Stimulated activated CD8-positive, alpha-beta memory T cell treated with anti-CD3 and anti-CD28 coated beads, Interleukin-7, amount 100 ng/mL, for 24 hours (primary cell): Measurements from ENCODE around the gene JPT1.

ENCODE experiments used
- DNase-seq: peaks from one replicate; pipeline ENCODE4 v3.0.0-alpha.2; 2020; ENCODE audit warnings: low read depth

JPT1 gene

DNA sequence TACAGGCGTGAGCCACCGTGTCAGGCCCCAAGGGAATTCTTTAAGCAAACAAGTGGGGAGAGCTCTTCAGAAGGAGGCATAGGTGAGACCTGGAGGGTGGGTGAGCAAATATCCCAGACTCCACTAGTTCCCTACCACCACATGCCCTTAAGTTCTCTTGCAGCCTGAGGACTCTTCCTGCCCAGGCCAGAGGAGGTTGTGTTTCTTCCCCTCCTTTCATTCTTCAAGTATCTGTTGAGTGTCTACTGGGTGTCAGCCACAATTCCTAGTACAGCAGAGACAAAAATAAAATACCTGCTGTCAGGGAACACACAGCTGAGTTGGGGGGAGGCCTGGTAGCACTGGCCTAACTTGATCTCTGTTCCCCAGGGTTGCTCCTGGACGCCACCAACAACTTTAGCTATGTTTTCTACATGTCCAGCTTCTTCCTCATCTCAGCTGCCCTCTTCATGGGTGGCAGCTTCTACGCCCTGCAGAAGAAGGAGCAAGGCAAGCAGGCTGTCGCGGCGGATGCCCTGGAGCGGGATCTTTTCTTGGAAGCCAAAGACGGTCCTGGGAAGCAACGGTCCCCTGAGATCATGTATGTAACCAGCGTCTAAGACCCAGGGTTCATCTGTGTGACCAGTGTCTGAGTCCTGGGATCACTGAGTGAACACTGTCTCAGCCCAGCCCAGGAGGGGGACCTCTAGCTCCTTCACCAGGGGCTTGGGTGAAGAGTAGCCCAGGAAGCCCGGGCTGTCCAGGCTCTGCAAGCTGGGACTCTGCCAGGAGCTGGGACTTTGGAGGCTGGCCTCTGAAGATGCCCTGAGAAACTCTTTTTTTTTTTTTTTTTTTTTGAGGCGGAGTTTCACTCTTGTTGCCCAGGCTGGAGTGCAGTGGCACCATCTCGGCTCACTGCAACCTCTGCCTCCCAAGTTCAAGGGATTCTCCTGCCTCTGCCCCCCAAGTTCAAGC lies 50.4 kb downstream of the JPT1 start:
- no peak for DNase-seq

DNA sequence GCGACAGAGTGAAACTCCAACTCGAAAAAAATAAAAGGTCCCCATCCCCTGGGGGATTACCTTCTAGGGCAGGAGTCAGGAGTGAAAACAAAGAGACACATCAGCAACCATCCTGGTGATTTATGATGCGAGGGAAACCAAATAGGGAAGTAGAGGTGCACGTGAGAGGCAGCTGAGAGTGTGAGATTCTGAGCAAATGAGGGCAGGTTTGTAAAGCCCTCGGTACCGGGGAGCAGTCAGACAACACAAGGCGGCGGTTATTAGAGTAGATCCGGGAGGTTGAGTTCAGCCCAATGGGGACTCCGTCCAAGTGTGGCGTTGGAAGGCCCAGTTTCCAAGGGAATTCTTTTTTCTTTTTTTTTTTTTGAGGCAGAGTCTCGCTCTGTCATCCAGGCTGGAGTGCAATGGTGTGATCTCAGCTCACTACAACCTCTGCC lies 51.9 kb downstream of the JPT1 start:
- DNase-seq: no peak

GRCh38 chr17:75099881-75100595 lies 54.3 kb downstream of the JPT1 start:
- no peak for DNase-seq

DNA sequence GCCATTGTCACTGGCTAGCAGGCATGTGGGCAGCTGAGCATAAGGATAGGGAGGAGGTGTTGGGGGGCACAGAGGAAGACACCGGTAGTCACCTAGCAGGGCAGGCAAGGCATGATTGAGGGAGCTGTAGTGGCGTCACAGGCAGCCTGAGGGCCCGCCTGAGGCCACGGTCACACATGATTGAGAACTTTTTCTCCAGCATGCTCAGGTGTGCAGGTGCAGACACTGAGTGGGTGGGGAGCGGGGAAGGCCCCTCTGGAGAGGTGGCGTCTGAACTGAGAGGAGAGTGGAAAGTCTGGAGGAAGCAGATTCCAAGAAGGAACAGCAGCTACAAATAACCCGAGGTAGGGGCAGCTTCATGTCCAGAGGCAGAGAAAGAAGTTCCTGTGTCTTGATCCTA lies 55.5 kb downstream of the JPT1 start:
- DNase-seq: no peak

DNA sequence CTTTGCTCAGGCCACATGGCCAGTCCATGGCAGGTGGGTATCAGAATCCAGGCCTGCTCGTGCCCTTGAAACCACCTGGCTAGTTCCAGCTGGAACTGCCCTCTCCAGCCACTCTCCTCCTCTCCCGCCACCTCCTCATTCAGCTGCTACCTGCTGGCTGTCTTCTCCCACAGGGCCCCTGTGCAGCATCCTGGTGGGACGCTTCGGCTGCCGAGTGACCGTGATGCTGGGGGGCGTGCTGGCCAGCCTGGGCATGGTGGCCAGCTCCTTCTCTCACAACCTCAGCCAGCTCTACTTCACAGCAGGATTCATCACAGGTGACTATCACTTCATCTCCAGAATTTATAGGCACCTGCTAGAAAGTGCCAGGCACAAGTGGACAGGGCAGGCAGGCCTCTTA lies 56.4 kb downstream of the JPT1 start:
- no peak for DNase-seq

GRCh38 chr17:75096082-75096625 lies 58.2 kb downstream of the JPT1 start:
- DNase-seq: no peak

DNA sequence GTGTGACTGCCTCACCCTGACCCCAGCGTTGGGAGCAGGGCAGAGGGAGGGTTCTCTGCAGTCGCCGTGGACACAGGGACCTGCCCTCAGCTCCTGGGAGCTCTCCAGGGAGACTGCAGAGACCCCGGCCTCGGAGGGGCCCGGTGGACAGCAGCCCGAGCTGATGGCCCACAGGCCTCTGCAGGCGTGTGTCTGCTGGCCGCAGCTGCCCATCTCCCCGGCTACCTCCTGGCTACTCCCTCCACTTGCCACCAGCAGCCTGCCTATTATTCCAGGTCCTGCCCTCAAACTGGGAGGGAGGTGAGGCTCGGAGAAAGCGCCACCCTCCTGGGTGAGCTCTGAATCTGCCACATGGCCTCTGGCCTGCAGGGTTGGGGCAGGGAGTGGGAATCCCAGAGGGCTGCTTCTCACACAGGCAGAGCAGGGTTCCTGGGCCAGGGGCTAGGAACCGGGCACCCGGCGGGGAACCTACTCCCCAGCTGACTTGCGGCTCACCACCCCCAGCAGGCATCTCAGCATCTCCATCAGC lies 59.4 kb downstream of the JPT1 start:
- no peak for DNase-seq

DNA sequence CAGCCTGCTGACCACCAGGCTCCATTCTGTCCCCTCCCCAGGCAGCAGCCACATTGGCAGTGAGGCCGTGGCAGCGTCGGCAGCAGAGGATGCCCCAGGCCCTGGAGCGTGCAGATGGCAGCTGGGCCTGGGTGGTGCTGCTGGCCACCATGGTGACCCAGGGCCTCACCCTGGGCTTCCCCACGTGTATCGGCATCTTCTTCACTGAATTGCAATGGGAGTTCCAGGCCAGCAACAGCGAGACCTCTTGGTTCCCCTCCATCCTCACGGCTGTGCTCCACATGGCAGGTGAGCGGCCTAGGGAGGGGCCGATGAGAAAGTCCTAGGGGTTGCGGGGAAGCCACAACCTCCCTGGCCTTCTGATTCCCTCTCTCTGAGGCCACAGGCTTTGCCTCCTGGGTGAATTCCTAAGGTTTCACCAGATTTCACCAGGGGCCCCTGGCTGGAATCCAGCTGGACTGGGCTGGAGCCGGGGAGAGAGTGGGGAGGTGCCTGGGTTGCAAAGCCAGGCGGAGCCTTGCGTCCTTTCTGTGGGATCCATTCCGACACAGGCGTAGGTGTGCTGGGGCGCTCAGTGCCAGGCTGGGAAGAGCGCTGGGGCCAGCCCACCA lies 60.7 kb downstream of the JPT1 start:
- no peak for DNase-seq

- DNase-seq: no peak
These were observed 62.4 kb downstream of the JPT1 start for GRCh38 chr17:75091855-75092327.

- no peak for DNase-seq
These were observed 63.1 kb downstream of the JPT1 start for GRCh38 chr17:75090871-75091854.

DNA sequence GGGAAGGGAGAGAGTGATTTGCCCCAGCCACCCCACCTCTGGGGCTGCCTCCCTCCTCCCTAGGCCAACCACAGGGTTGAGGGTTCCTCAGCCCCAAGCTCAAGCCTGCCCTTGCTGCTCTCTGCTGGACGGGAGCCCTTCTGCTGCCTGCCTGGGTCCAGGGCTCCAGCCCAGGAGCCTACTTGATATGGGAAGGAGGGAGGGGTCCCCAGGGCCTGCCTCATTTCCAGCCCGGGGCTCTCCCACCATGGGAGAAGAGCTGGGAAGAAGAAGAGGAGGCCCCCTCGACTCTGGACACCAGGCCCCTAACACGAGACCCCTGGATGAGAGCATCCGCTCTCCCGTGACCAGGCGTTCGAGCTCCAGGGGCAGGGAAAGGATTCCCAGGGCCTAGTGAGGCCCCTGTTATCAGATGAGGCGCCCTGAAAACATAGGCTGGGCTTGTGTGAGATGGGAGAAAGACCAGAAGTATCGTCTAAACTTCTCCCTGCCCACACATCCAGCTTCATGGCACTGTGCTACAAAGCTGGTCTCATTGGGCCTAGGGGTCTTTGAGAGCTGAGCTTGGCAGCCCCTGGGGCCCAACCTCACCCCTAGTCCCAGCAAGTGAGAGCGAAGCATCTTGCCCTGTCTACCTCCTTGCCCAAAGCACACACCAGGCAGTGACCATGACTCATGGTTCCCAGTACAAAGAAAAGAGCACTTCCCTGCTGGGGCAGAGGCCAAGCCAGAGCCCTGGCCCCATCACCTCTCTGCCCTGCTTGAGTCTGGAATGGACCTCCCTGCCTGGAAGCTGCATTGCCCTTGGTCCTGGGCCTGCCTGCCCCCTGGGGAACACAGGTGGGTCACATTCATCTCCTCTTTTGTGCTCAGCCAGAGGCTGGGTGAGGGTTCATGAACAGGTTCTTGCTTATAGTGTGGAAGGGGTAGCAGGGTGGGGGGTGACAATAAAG lies 65.6 kb downstream of the JPT1 start:
- DNase-seq: no peak

DNA sequence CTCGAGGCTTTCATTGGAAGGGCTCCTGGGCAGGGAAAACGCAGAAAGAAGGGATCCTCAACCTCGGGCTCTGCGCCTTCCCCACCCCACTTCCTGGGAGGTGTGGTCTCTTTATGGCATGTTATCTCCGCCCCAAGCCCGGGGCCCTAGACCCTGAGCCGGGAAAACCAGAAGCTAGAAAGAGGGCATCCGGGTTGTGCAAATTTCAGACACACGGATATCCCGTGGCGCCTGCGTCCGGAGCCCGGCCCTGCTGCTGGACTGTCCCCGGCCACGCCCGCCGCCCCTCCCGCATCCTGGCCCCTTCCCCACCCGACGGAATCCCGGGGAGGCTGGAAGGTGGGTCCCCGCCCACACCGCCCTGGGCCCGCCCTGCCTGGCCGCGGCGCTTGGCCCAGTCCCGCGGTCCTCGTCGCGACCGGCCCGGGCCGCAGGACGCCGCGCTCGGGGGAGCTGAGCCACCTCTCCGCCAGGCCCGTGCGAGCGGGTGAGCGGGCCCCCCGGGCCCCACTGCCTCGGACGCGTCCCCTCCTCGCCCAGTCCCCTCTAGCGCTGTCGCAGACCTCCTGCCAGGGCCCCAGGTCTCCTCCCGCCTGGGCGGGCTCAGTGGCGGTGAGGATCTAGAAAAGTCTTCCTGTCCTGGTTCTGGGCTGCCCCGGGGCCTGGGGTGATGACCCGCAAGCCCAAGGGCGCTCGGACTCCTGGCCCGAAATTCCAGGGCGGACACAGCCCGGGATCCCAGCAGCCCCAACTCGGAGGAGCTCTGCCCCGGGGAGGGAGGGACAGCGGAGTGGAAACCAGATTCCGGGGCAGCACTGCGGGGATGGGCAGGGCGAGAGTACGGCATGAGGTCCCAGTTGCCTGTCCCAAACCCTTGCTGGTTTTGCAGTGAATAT lies 66.5 kb downstream of the JPT1 start, which contains the start of gene SLC16A5:
Gene SLC16A5 (plus strand): TSS at position 397 of the 896 bp plus-strand sequence. CDS start 5,683 bp downstream, outside the sequence.
- DNase-seq: no peak

DNA sequence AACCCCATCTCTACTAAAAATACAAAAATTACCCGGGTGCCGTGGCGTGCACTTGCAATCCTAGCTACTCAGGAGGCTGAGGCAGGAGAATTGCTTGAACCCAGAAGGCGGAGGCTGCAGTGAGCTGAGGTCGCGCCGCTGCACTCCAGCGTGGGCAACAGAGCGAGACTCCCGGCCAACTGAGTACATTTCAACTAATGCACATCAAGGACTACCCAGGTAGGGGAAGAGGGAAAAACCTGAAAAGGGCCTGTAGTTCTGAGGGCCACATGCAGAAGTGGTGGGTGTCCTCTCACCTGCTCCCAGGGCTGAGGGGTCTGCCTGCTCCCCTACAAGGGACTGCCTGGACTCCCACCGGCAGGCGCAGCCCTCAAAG lies 67.1 kb downstream of the JPT1 start:
- DNase-seq: no peak

DNA sequence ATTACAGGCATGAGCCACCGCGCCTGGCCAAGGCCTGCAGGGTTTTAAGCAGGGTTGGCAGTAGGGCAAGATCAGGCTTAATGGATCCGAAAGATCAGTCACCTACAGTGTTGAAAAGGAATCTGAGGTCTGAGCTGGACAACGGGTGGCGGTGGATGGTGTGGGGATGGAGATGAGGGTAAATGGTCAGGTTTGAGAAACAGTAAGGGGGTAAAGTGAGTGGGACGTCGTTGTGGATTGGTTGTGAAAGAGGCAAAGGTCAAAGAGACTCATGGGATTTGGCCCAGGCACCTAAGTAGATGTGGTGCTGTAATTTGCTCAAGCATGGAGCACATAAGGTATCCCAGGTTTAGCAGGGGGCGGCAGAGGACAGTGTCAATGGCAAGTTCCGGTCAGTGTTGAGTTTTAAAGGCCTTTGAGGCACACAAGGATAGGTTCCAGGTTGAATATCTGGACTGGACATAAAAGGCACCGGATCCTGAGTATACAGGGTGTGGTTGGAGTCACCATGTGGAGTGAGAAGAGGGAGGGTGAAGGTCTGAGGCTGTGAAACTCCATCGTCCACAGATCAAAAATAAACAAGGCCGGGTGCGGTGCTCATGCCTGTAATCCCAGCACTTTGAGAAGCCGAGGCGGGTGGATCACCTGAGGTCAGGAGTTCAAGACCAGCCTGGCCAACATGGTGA lies 67.7 kb downstream of the JPT1 start:
- no peak for DNase-seq
